Neural progenitor cell (in vitro differentiated cells): Measurements from ENCODE around the gene PBX1.

Source experiments
- EZH2 ChIP-seq: fragments of 200-600 bp; sonication (generic); IDR thresholded peaks from 2 replicates; pipeline ENCODE4 v1.6.1; 2017; ENCODE audit warnings: antibody characterized with exemption, mild to moderate bottlenecking, moderate library complexity
- TF ChIP-seq, protein P1 (sequence below): fragments of 200-600 bp; sonication (generic); IDR thresholded peaks from 2 replicates; pipeline ENCODE4 v1.5.1; 2017; ENCODE audit warnings: antibody characterized with exemption, mild to moderate bottlenecking

DNA sequence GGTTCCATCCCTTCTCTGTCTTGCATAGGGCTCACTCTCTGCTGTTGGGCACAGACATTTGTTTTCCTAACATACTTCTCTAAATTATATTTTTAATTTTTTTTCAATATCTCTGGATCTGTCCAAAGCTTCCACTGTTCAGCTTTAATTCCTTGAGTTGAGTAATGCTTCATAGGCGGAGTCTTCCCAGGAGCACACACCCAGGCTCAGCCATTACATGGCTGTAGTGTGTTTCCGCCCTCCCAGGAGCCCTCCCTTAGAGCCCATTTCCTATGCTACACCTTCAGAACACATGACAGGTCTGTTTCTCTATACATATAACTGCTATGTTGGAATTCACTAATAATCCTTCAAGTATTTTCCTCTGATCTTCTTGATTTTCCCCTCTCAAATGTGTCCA, 297.4 kb downstream of the PBX1 start:
- TF ChIP-seq, protein P1, sequence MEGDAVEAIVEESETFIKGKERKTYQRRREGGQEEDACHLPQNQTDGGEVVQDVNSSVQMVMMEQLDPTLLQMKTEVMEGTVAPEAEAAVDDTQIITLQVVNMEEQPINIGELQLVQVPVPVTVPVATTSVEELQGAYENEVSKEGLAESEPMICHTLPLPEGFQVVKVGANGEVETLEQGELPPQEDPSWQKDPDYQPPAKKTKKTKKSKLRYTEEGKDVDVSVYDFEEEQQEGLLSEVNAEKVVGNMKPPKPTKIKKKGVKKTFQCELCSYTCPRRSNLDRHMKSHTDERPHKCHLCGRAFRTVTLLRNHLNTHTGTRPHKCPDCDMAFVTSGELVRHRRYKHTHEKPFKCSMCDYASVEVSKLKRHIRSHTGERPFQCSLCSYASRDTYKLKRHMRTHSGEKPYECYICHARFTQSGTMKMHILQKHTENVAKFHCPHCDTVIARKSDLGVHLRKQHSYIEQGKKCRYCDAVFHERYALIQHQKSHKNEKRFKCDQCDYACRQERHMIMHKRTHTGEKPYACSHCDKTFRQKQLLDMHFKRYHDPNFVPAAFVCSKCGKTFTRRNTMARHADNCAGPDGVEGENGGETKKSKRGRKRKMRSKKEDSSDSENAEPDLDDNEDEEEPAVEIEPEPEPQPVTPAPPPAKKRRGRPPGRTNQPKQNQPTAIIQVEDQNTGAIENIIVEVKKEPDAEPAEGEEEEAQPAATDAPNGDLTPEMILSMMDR: no peak
- TF ChIP-seq EZH2: no peak
